HCT116 (cell line): ENCODE data around the gene AK2. TPM values are rescaled to one million over a fixed set of nuclear protein-coding genes. Genes with fewer than 3 reads are reported as not detected.

Experiments
- ATAC-seq: fragments of 200-7000 bp; cut with Tn5 transposase; 2 replicates; pipeline ENCODE4 v1.9.1; 2020; ENCODE audit warnings: mild to moderate bottlenecking, moderate library complexity
- BruUV-seq: library from RNA; stranded (reverse); fragments of 400-500 nt; replicated peaks from 2 replicates; lab custom pipeline; 2021; lab: Mats Ljungman, UMichigan
- CTCF ChIA-PET: fragments of 300-600 bp; sonication (Branson Sonifier 250); formaldehyde crosslinking; loops from one replicate; lab custom pipeline; 2021; ENCODE audit warnings: antibody characterized with exemption; lab: Charles Lee
- POLR2A ChIA-PET: fragments of 300-600, 350-600 bp; sonication (Branson Sonifier 250); formaldehyde crosslinking; loops from one replicate; lab custom pipeline; 2021; ENCODE audit warnings: antibody characterized with exemption; lab: Charles Lee
- RAD21 ChIA-PET, 2 experiments: fragments of 300-600 bp; sonication (Branson Sonifier 250); formaldehyde crosslinking; loops; one replicate each; lab custom pipeline; 2023; ENCODE audit warnings: low total read pairs in 2 of 2; ENCODE audit not compliant: uncharacterized antibody in 2 of 2, unreplicated experiment in 2 of 2, low non-redundant PET in 1 of 2; lab: Charles Lee
- DNase-seq: peaks from one replicate; pipeline ENCODE4 v3.0.0-alpha.2; 2010; ENCODE audit warnings: low read depth, low spot score
- H2AFZ ChIP-seq: fragments of 200-600 bp; shearing (Covaris generic), sonication (generic); 2 replicates; pipeline ENCODE4 v1.6.1; 2017; ENCODE audit warnings: low read depth, mixed run types, mixed read lengths, antibody characterized with exemption, low read length; ENCODE audit not compliant: poor library complexity, severe bottlenecking
- H3K27ac ChIP-seq: 2 replicates; pipeline ENCODE4 v1.5.1; 2012; ENCODE audit warnings: low read depth, low read length
- H3K27me3 ChIP-seq: fragments of 200-600 bp; sonication (generic); 2 replicates; pipeline ENCODE4 v1.6.1; 2016; ENCODE audit warnings: mixed run types, low read length, mixed read lengths; ENCODE audit not compliant: insufficient read depth
- H3K36me3 ChIP-seq, 2 experiments: fragments of 200-500 bp in 1 of 2; fragments of 200-600 bp in 1 of 2; sonication (Bioruptor generic) in 1 of 2; sonication (generic) in 1 of 2; 2 replicates each; pipeline versions ENCODE4 v1.5.1 to v1.6.1; 2014 to 2016; ENCODE audit warnings: low read length in 2 of 2, inconsistent platforms in 1 of 2, mixed read lengths in 1 of 2, mixed run types in 1 of 2; ENCODE audit not compliant: insufficient read depth in 2 of 2, control insufficient read depth in 1 of 2
- H3K4me1 ChIP-seq, 2 experiments: fragments of 200-600 bp in 1 of 2; sonication (generic) in 1 of 2; 2 replicates each; pipeline versions ENCODE4 v1.5.1 to v1.6.1; 2012 to 2017; ENCODE audit warnings: low read length in 2 of 2, inconsistent platforms in 1 of 2, mild to moderate bottlenecking in 1 of 2, mixed read lengths in 1 of 2, mixed run types in 1 of 2, moderate library complexity in 1 of 2; ENCODE audit not compliant: insufficient read depth in 2 of 2, control insufficient read depth in 1 of 2
- H3K4me2 ChIP-seq: fragments of 200-600 bp; sonication (generic); 2 replicates; pipeline ENCODE4 v1.6.1; 2017; ENCODE audit warnings: mixed run types, low read length, mixed read lengths
- H3K4me3 ChIP-seq, 2 experiments: fragments of 200-600 bp in 1 of 2; sonication (generic) in 1 of 2; replicated peaks in 1 of 2; 2 replicates each; pipeline ENCODE4 v1.5.1; 2011 to 2016; ENCODE audit warnings: low read length in 2 of 2, control low read depth in 1 of 2, low read depth in 1 of 2, mild to moderate bottlenecking in 1 of 2, mixed read lengths in 1 of 2, mixed run types in 1 of 2
- H3K79me2 ChIP-seq: fragments of 200-600 bp; sonication (generic); 2 replicates; pipeline ENCODE4 v1.6.1; 2017; ENCODE audit warnings: mild to moderate bottlenecking, mixed run types, low read length, moderate library complexity, mixed read lengths; ENCODE audit not compliant: insufficient read depth
- H3K9ac ChIP-seq: fragments of 200-600 bp; sonication (generic); 2 replicates; pipeline ENCODE4 v1.6.1; 2016; ENCODE audit warnings: low read length, mixed read lengths
- H3K9me2 ChIP-seq: fragments of 200-600 bp; sonication (generic), shearing (Covaris generic); 2 replicates; pipeline ENCODE4 v1.6.1; 2017; ENCODE audit warnings: mixed run types, mild to moderate bottlenecking, moderate library complexity; ENCODE audit not compliant: insufficient read depth
- H3K9me3 ChIP-seq, 2 experiments: fragments of 200-500 bp in 1 of 2; fragments of 200-600 bp in 1 of 2; sonication (Bioruptor generic) in 1 of 2; sonication (generic) in 1 of 2; 2 replicates each; pipeline ENCODE4 v1.6.1; 2014 to 2017; ENCODE audit warnings: low read length in 2 of 2, mixed read lengths in 2 of 2, inconsistent platforms in 1 of 2, low read depth in 1 of 2, mild to moderate bottlenecking in 1 of 2, mixed run types in 1 of 2, moderate library complexity in 1 of 2; ENCODE audit not compliant: control insufficient read depth in 1 of 2, insufficient read depth in 1 of 2
- H4K20me1 ChIP-seq: fragments of 200-600 bp; sonication (generic), shearing (Covaris generic); 2 replicates; pipeline ENCODE4 v1.6.1; 2017; ENCODE audit warnings: mixed run types, mild to moderate bottlenecking, moderate library complexity; ENCODE audit not compliant: insufficient read depth
- CBX3 ChIP-seq: IDR thresholded peaks from 2 replicates; pipeline ENCODE4 v1.6.1; 2012; ENCODE audit warnings: low read depth
- CEBPB ChIP-seq: IDR thresholded peaks from 2 replicates; pipeline ENCODE4 v1.6.1; 2012; ENCODE audit warnings: low read depth
- EZH2 ChIP-seq: fragments of 200-600 bp; sonication (generic); IDR thresholded peaks from 2 replicates; pipeline ENCODE4 v1.6.1; 2017; ENCODE audit warnings: antibody characterized with exemption, mixed run types
- EZH2phosphoT487 ChIP-seq: fragments of 200-600 bp; IDR thresholded peaks from 2 replicates; pipeline ENCODE4 v1.6.1; 2018; ENCODE audit warnings: antibody characterized with exemption, borderline replicate concordance
- FOSL1 ChIP-seq: IDR thresholded peaks from 2 replicates; pipeline ENCODE4 v1.6.1; 2012; ENCODE audit warnings: low read depth
- POLR2A ChIP-seq: IDR thresholded peaks from 2 replicates; pipeline ENCODE4 v1.7.0; 2011; ENCODE audit warnings: borderline replicate concordance; ENCODE audit not compliant: insufficient read depth, insufficient read length; ENCODE audit errors: extremely low read depth
- TCF7L2 ChIP-seq: IDR thresholded peaks from 2 replicates; pipeline ENCODE4 v1.7.0; 2011; ENCODE audit warnings: borderline replicate concordance, inconsistent platforms; ENCODE audit not compliant: insufficient read depth, insufficient read length; ENCODE audit errors: extremely low read depth
- intact Hi-C: fragments of 100-400 bp; cut with micrococcal nuclease; formaldehyde crosslinking; loops from 2 replicates; pipeline ENCODE4 v1.10.0; 2022
- total RNA-seq: library from RNA; stranded (reverse); gene quantifications from one replicate; pipeline ENCODE4 v1.2.1, GENCODE V29; 2021; ENCODE audit not compliant: unreplicated experiment

Gene AK2
- total RNA-seq, 1 experiment from 2014 or later = 233 TPM

- peak; percentile 55 for TF ChIP-seq CEBPB
- peak; percentile 48; the same call in 1 of the 2 replicates for TF ChIP-seq CBX3
- no peak for TF ChIP-seq TCF7L2
- TF ChIP-seq EZH2phosphoT487 = no peak
- no peak for TF ChIP-seq EZH2
- peak; percentile 57; the same call in 1 of the 2 replicates for TF ChIP-seq FOSL1
Measured at GRCh38 chr1:33007190-33008050, 29.3 kb downstream of the AK2 start (continued).

DNA sequence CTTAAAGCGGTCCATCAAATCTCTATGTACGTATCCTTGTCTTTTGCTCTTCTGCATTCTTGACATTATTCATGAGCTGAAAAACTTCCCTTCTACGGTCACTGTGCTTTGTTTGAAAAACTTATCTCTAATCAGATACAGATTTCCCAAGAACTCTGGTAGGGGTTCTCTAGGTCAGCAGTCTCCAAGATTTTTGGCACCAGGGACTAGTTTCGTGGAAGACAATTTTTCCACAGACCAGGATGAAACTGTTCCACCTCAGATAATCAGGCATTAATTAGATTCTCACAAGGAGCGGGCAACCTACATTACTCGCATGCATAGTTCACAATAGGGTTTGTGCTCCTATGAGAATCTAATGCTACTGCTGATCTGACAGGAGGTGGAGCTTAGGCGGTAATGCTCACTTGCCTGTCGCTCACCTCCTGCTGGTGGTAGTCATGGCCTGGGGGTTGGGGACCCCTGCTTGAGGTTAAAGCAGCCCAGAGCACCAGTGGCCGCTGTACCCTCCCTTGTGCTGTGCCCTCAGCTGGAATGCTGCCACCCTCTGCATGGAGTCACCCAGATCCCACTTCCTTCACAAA lies 30.8 kb downstream of the AK2 start:
- DNase-seq (no peak), ATAC-seq (no peak)
- TF ChIP-seq POLR2A (no peak), CEBPB (no peak)
- no peak overlapping the region for H2AFZ ChIP-seq
- H3K4me1 ChIP-seq = peaks cover 7 to 23% of the 10 kb centered on the region in 2 experiments
- H3K27me3 ChIP-seq = no peaks in the 10 kb centered on the region
- H3K36me3 ChIP-seq = peaks cover 21 to 24% of the 10 kb centered on the region in 2 experiments; a peak in 3 of 4 replicates
- BruUV-seq = no TSS peak
- ChIA-PET CTCF (interaction anchor here (1.2 to 3.9 kb wide), 2 partner anchors 62 to 72 kb away, joined by 3 to 41 read pairs; no protein-coding TSS in a partner anchor), POLR2A (no interaction called here), RAD21 (interaction anchor here in 1 of 2 experiments (1.0 kb wide), 1 partner anchor 49 kb away, joined by 3 read pairs; no protein-coding TSS in a partner anchor)
- H3K9me3 ChIP-seq = no peaks in the 10 kb centered on the region
- H3K4me2 ChIP-seq = no peak overlapping the region
- no peaks in the 10 kb centered on the region for H3K9me2 ChIP-seq
- intact Hi-C loops = no loop called here
- peaks cover 4% of the 10 kb centered on the region; the same call in 1 of the 2 replicates for H3K79me2 ChIP-seq
- no peaks in the 10 kb centered on the region for H4K20me1 ChIP-seq
- H3K9ac ChIP-seq = no peak overlapping the region
- no peak overlapping the region for H3K4me3 ChIP-seq
- no peak overlapping the region for H3K27ac ChIP-seq
